Heart left ventricle (tissue), 13 donors: ENCODE data around the gene RBMS3.

Experiments
- POLR2A ChIP-seq, 2 donors: fragments of 450-650 bp; IDR thresholded peaks; one replicate each; pipeline ENCODE4 v1.6.1; 2017; ENCODE audit warnings: antibody characterized with exemption in 2 of 2, mild to moderate bottlenecking in 2 of 2, moderate library complexity in 2 of 2
- TF ChIP-seq, protein P1 (sequence below), 12 donors: fragments of 200-600 bp; sonication (generic) in 4 of 12; IDR thresholded peaks; one replicate each; pipeline versions ENCODE4 v1.5.0 to v1.8.0; 2018 to 2022; ENCODE audit warnings: antibody characterized with exemption in 12 of 12, mild to moderate bottlenecking in 5 of 12
- donor health status: ischemic (EF 13 %, LVEDD 7.1; RV severe dilation, severe dysfunction).
- donor health status: DM: no; HTN: yes; CAD: no.
- donor health status: DM: no; HTN: no; CAD: no.
- donor health status: ischemic (EF 25% LVEDD 6.9; RV normal size, moderate dysfunction).
- donor health status: ischemic (EF 25% LVEDD 5.7; RV mildly dilated, moderate dysfunction).
- donor health status: ischemic (EF 35%, LVEDD 5.7; RV mildly dilated, moderate dysfunction).
- donor health status: nonischemic (EF 11% LVEDD 7.7; RV severe dilation, severe dysfunction).
- donor health status: DM: yes; HTN: yes; CAD: no.
- donor health status: PGD.
- donor health status: ischemic (EF 29% LVEDD 5.4; RV normal size, mild dysfunction).
- donor health status: nonischemic (EF 23%, LVEDD 6.1; RV moderate dilation, normal function).

DNA sequence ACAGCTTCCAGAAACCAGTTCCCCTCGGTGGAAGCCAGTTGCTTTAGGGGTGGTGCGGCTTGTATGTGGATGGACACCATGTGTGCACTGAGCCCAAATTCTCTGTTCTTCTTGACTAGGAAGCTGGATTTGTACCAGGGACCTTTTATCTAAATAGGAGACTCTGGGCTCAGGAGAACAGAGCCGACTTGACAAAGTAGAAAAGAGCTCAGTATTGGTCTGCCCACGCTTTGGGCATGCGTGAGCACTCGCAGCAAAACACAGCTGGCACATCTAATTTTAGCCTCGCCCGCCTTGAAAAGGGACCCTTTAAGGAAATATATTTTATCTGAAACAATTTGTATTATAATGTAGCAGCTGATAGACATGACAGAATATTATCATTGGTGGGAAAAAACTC lies 1.1 kb upstream of the RBMS3 start:
- no peak for TF ChIP-seq POLR2A (IDR thresholded peaks at IDR 0.05)
- TF ChIP-seq, protein P1, sequence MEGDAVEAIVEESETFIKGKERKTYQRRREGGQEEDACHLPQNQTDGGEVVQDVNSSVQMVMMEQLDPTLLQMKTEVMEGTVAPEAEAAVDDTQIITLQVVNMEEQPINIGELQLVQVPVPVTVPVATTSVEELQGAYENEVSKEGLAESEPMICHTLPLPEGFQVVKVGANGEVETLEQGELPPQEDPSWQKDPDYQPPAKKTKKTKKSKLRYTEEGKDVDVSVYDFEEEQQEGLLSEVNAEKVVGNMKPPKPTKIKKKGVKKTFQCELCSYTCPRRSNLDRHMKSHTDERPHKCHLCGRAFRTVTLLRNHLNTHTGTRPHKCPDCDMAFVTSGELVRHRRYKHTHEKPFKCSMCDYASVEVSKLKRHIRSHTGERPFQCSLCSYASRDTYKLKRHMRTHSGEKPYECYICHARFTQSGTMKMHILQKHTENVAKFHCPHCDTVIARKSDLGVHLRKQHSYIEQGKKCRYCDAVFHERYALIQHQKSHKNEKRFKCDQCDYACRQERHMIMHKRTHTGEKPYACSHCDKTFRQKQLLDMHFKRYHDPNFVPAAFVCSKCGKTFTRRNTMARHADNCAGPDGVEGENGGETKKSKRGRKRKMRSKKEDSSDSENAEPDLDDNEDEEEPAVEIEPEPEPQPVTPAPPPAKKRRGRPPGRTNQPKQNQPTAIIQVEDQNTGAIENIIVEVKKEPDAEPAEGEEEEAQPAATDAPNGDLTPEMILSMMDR (IDR thresholded peaks at IDR 0.05), result no peak
